PC-9 (cell line): ENCODE results near the gene GCNA. TPM values are rescaled to one million over a fixed set of nuclear protein-coding genes. Genes with fewer than 3 reads are reported as not detected.

Experiments used
- BruUV-seq: library from RNA; stranded (reverse); fragments of 400-500 nt; replicated peaks from 2 replicates; lab custom pipeline; 2021; lab: Mats Ljungman, UMichigan
- CTCF ChIA-PET: fragments of 300-600 bp; sonication (Branson Sonifier 250); formaldehyde crosslinking; loops from one replicate; lab custom pipeline; 2022; ENCODE audit warnings: antibody characterized with exemption; lab: Charles Lee
- POLR2A ChIA-PET: fragments of 300-600 bp; sonication (Branson Sonifier 250); formaldehyde crosslinking; loops from one replicate; lab custom pipeline; 2022; ENCODE audit warnings: antibody characterized with exemption; ENCODE audit not compliant: unreplicated experiment; lab: Charles Lee
- DNase-seq, 2 experiments: peaks; one replicate each; pipeline versions ENCODE4 v3.0.0 to v3.0.0-alpha.2; 2015 to 2022; ENCODE audit warnings: mixed read lengths in 1 of 2
- H2AFZ ChIP-seq: fragments of 200-600 bp; sonication (generic); 2 replicates; pipeline ENCODE4 v1.8.1; 2017; ENCODE audit warnings: antibody characterized with exemption
- H3F3A ChIP-seq: fragments of 200-600 bp; sonication (generic); 2 replicates; pipeline ENCODE4 v1.8.1; 2017; ENCODE audit warnings: antibody characterized with exemption, mild to moderate bottlenecking, low read depth; ENCODE audit not compliant: insufficient read depth
- H3K27ac ChIP-seq: fragments of 200-600 bp; sonication (generic); 2 replicates; pipeline ENCODE4 v1.6.1; 2016; ENCODE audit warnings: mixed run types
- H3K27me3 ChIP-seq: fragments of 200-600 bp; sonication (generic); 2 replicates; pipeline ENCODE4 v1.6.1; 2016; ENCODE audit warnings: low read depth, mixed run types; ENCODE audit not compliant: insufficient read depth
- H3K36me3 ChIP-seq: fragments of 200-600 bp; sonication (generic); 2 replicates; pipeline ENCODE4 v1.6.1; 2016; ENCODE audit warnings: low read depth, mixed run types
- H3K4me1 ChIP-seq: fragments of 200-600 bp; sonication (generic); replicated peaks from 2 replicates; pipeline ENCODE4 v1.6.1; 2016; ENCODE audit warnings: mixed run types; ENCODE audit not compliant: insufficient read depth
- H3K4me2 ChIP-seq: fragments of 200-600 bp; sonication (generic); 2 replicates; pipeline ENCODE4 v1.6.1; 2017; ENCODE audit warnings: mixed run types
- H3K4me3 ChIP-seq: fragments of 200-600 bp; sonication (generic); 2 replicates; pipeline ENCODE4 v1.6.1; 2016; ENCODE audit warnings: mixed run types
- H3K79me2 ChIP-seq: fragments of 200-600 bp; sonication (generic); 2 replicates; pipeline ENCODE4 v1.6.1; 2017; ENCODE audit warnings: low read depth, mixed run types
- H3K9me2 ChIP-seq: fragments of 200-600 bp; sonication (generic); 2 replicates; pipeline ENCODE4 v1.8.1; 2017; ENCODE audit warnings: mild to moderate bottlenecking; ENCODE audit not compliant: insufficient read depth
- H3K9me3 ChIP-seq: fragments of 200-600 bp; sonication (generic); 2 replicates; pipeline ENCODE4 v1.8.1; 2016; ENCODE audit warnings: low read depth; ENCODE audit not compliant: insufficient read depth
- H4K20me1 ChIP-seq: fragments of 200-600 bp; sonication (generic); 2 replicates; pipeline ENCODE4 v1.8.1; 2017; ENCODE audit not compliant: insufficient read depth
- EZH2 ChIP-seq: fragments of 200-600 bp; sonication (generic); IDR thresholded peaks from 2 replicates; pipeline ENCODE4 v1.8.0; 2017; ENCODE audit warnings: antibody characterized with exemption, low read depth
- intact Hi-C: fragments of 100-400 bp; cut with micrococcal nuclease; formaldehyde crosslinking; loops from one replicate; pipeline ENCODE4 v1.10.0; 2022; ENCODE audit not compliant: unreplicated experiment
- total RNA-seq: library from RNA; stranded (reverse); gene quantifications from 2 replicates; pipeline ENCODE4 v1.2.3, GENCODE V29; 2021
- TF ChIP-seq, protein P1 (sequence below): fragments of 200-600 bp; sonication (generic); conservative IDR thresholded peaks from 2 replicates; pipeline ENCODE4 v1.6.1; 2017; ENCODE audit warnings: mixed run types, antibody characterized with exemption, mild to moderate bottlenecking, moderate library complexity

GCNA gene
- total RNA-seq, 1 experiment from 2014 or later: 0.48 TPM

DNA sequence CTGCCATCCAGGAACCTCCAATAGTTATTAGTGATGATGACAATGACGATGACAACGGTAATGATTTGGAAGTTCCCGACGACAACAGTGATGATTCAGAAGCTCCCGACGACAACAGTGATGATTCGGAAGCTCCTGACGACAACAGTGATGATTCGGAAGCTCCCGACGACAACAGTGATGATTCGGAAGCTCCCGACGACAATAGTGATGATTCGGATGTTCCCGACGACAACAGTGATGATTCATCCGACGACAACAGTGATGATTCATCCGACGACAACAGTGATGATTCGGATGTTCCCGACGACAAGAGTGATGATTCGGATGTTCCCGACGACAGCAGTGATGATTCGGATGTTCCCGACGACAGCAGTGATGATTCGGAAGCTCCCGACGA, 25.4 kb downstream of the GCNA start:
- Histone ChIP-seq H3K9me2 (no peaks in the 10 kb centered on the region), H4K20me1 (no peaks in the 10 kb centered on the region), H3K4me2 (no peak overlapping the region), H3K27me3 (no peaks in the 10 kb centered on the region), H3K79me2 (no peaks in the 10 kb centered on the region), H3K27ac (no peak overlapping the region), H3K4me3 (no peak overlapping the region), H2AFZ (no peak overlapping the region), H3K9me3 (no peaks in the 10 kb centered on the region), H3F3A (no peaks in the 10 kb centered on the region), H3K36me3 (no peaks in the 10 kb centered on the region), H3K4me1 (no peaks in the 10 kb centered on the region)
- TF ChIP-seq, protein P1, sequence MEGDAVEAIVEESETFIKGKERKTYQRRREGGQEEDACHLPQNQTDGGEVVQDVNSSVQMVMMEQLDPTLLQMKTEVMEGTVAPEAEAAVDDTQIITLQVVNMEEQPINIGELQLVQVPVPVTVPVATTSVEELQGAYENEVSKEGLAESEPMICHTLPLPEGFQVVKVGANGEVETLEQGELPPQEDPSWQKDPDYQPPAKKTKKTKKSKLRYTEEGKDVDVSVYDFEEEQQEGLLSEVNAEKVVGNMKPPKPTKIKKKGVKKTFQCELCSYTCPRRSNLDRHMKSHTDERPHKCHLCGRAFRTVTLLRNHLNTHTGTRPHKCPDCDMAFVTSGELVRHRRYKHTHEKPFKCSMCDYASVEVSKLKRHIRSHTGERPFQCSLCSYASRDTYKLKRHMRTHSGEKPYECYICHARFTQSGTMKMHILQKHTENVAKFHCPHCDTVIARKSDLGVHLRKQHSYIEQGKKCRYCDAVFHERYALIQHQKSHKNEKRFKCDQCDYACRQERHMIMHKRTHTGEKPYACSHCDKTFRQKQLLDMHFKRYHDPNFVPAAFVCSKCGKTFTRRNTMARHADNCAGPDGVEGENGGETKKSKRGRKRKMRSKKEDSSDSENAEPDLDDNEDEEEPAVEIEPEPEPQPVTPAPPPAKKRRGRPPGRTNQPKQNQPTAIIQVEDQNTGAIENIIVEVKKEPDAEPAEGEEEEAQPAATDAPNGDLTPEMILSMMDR: no peak
- no peak for TF ChIP-seq EZH2
- intact Hi-C loops: no loop called here
- POLR2A ChIA-PET: no interaction called here
- CTCF ChIA-PET: no interaction called here
- DNase-seq: no peak
- no TSS peak for BruUV-seq

DNA sequence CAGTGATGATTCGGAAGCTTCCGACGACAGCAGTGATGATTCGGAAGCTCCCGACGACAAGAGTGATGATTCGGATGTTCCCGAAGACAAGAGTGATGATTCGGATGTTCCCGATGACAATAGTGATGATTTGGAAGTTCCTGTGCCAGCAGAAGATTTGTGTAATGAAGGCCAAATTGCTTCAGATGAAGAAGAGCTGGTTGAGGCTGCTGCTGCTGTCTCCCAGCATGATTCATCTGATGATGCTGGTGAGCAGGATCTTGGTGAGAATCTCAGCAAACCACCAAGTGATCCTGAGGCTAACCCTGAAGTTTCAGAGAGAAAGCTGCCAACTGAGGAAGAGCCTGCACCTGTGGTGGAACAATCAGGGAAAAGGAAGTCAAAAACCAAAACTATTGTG, 25.9 kb downstream of the GCNA start:
- no peak overlapping the region for H3K27ac ChIP-seq
- H3F3A ChIP-seq: no peaks in the 10 kb centered on the region
- intact Hi-C loops: no loop called here
- H3K4me2 ChIP-seq: no peak overlapping the region
- no peaks in the 10 kb centered on the region for H3K79me2 ChIP-seq
- no peaks in the 10 kb centered on the region for H3K9me3 ChIP-seq
- TF ChIP-seq, protein P1: no peak
- TF ChIP-seq EZH2: no peak
- POLR2A ChIA-PET: no interaction called here
- no peaks in the 10 kb centered on the region for H3K9me2 ChIP-seq
- no peaks in the 10 kb centered on the region for H3K36me3 ChIP-seq
- no peak for DNase-seq
- no peaks in the 10 kb centered on the region for H3K4me1 ChIP-seq
- H3K4me3 ChIP-seq: no peak overlapping the region
- CTCF ChIA-PET: no interaction called here
- H2AFZ ChIP-seq: no peak overlapping the region
- no TSS peak for BruUV-seq
- no peaks in the 10 kb centered on the region for H4K20me1 ChIP-seq
- no peaks in the 10 kb centered on the region for H3K27me3 ChIP-seq

DNA sequence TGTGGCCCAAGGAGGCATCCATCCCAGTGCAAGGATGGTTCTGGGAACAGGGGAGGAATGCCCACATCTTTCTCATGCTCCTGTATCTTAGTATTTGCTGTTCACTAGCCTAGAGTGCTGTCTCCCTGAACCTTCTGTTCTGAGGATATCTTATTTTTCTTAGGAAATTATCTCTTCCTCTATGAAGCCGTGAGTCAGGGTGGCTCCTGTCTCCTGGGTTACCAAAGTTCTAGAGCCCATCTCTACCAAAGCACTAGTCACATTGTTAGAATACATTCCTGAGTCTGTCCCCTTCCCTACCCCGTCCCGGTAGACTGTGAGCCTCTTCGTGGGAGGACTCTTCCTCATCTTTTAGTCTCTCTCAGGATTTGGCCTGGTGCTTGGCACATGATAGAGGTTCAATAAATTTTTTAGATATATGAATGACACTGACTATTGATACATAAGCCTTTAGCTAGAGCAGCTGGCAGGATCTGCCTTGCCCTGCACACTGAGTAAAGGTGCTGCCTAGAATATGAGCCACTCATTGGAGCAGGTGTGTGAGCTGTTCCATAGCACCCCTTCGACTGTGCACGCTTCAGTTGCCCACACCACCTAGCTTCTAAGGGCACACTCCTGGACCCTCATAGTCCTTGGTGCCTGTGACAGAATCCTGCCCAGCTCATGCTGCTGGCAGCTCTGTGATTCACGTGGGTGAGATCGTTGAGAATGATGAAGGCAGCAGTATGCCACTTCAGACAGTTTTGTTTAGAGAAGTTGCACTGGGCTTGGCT, 26.7 kb downstream of the GCNA start:
- no peaks in the 10 kb centered on the region for H3K9me2 ChIP-seq
- POLR2A ChIA-PET: no interaction called here
- no peak overlapping the region for H2AFZ ChIP-seq
- CTCF ChIA-PET: no interaction called here
- TF ChIP-seq, protein P1: no peak
- TF ChIP-seq EZH2: no peak
- H3F3A ChIP-seq: no peaks in the 10 kb centered on the region
- no peaks in the 10 kb centered on the region for H3K27me3 ChIP-seq
- H3K4me1 ChIP-seq: no peaks in the 10 kb centered on the region
- no peak overlapping the region for H3K4me2 ChIP-seq
- intact Hi-C loops: no loop called here
- H3K4me3 ChIP-seq: no peak overlapping the region
- BruUV-seq: no TSS peak
- H3K27ac ChIP-seq: no peak overlapping the region
- no peak for DNase-seq
- H3K9me3 ChIP-seq: no peaks in the 10 kb centered on the region
- H3K79me2 ChIP-seq: no peaks in the 10 kb centered on the region
- no peaks in the 10 kb centered on the region for H4K20me1 ChIP-seq
- H3K36me3 ChIP-seq: no peaks in the 10 kb centered on the region
